Measurements from ENCODE around the gene SERPINA10.

DNA sequence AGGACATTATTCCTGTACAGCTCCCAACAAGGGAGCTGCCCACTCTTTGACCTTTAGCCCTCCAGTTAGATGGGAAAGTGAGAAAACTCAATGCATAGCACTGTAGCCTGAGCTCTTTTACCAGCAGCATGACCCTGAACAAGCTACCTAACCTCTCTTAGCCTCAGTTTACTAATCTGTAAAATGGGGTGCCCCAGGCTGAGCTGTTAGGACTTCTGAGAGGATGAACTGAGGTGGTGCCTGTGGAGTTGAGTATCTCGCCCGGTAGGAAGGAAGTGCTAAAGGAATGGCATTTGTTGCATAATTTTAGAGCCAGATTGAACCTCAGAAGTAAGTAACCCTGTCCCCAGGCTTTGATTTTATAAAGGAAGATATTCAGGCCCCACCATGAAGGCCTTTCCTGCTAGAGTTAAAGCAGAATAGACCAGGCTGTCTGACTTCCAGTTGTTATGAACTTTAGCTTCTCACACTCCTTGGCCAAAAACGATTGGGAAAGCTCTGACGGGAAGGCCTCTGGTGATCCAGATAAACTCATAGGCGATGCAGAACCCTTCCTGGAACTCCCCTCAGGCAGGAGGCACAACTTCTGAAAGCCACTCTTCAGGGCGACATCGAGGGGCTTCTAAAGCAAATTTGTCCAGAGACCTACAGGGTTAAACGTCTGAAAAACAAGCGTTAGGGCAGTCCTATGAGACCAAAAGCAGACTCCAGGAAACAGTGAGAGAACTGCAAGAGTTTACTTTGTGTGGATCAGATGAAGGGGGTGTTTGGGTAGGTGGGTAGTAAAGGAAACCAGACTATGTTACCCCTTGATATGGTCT, 2.5 kb upstream of the SERPINA10 start:
- TF ChIP-seq, protein P1, sequence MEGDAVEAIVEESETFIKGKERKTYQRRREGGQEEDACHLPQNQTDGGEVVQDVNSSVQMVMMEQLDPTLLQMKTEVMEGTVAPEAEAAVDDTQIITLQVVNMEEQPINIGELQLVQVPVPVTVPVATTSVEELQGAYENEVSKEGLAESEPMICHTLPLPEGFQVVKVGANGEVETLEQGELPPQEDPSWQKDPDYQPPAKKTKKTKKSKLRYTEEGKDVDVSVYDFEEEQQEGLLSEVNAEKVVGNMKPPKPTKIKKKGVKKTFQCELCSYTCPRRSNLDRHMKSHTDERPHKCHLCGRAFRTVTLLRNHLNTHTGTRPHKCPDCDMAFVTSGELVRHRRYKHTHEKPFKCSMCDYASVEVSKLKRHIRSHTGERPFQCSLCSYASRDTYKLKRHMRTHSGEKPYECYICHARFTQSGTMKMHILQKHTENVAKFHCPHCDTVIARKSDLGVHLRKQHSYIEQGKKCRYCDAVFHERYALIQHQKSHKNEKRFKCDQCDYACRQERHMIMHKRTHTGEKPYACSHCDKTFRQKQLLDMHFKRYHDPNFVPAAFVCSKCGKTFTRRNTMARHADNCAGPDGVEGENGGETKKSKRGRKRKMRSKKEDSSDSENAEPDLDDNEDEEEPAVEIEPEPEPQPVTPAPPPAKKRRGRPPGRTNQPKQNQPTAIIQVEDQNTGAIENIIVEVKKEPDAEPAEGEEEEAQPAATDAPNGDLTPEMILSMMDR (IDR thresholded peaks at IDR 0.05; ENCODE audit: low read depth, low read length, poor library complexity, severe bottlenecking) = no peak
- no peak for TF ChIP-seq EZH2phosphoT487 (IDR thresholded peaks at IDR 0.05; ENCODE audit: borderline replicate concordance, low read length)

All from DOHH2 (cell line).